Measurements from ENCODE around the gene RPL13A.
"Not testable (repeated sequence)": the region's sequence is repeated elsewhere in the genome, so short reads cannot be mapped to it uniquely, and the experiment has no call there.

Gene RPL13A

GRCh38 chr19:49442354-49442753 is 45.1 kb upstream of the RPL13A start:
- no peak for TF ChIP-seq SNAI2 (CRISPR knock-in tag; IDR thresholded peaks at IDR 0.05)
- TF ChIP-seq ZC3H10 (CRISPR knock-in tag; IDR thresholded peaks at IDR 0.05) = no peak
- TF ChIP-seq RARB (CRISPR knock-in tag; IDR thresholded peaks at IDR 0.05) = no peak
- no peak for TF ChIP-seq ZFP3 (CRISPR knock-in tag; IDR thresholded peaks at IDR 0.05)
- TF ChIP-seq BACH2 (CRISPR knock-in tag; IDR thresholded peaks at IDR 0.05; ENCODE audit: borderline replicate concordance) = no peak
- no peak for TF ChIP-seq ZNF70 (CRISPR knock-in tag; IDR thresholded peaks at IDR 0.05)
- no peak for TF ChIP-seq GLIS3 (CRISPR knock-in tag; IDR thresholded peaks at IDR 0.05)
- no peak for TF ChIP-seq POU6F1 (CRISPR knock-in tag; IDR thresholded peaks at IDR 0.05; ENCODE audit: borderline replicate concordance, low read depth)
- TF ChIP-seq PATZ1 (CRISPR knock-in tag; IDR thresholded peaks at IDR 0.05; ENCODE audit: borderline replicate concordance) = no peak
- no peak for TF ChIP-seq ZFP30 (CRISPR knock-in tag; IDR thresholded peaks at IDR 0.05)
- no peak for TF ChIP-seq PPARA (CRISPR knock-in tag; IDR thresholded peaks at IDR 0.05; ENCODE audit: borderline replicate concordance)

GRCh38 chr19:49442771-49443365 is 44.5 kb upstream of the RPL13A start:
- peak; percentile 81 for ATAC-seq
- TF ChIP-seq TCF4 (CRISPR knock-in tag; IDR thresholded peaks at IDR 0.05; ENCODE audit: borderline replicate concordance) (no peak), POU6F1 (CRISPR knock-in tag; IDR thresholded peaks at IDR 0.05; ENCODE audit: borderline replicate concordance, low read depth) (no peak), ZC3H10 (CRISPR knock-in tag; IDR thresholded peaks at IDR 0.05) (no peak), SNAI2 (CRISPR knock-in tag; IDR thresholded peaks at IDR 0.05) (no peak), BACH2 (CRISPR knock-in tag; IDR thresholded peaks at IDR 0.05; ENCODE audit: borderline replicate concordance) (no peak), ZNF8 (CRISPR knock-in tag; IDR thresholded peaks at IDR 0.05) (no peak)
- TF ChIP-seq, protein P1, sequence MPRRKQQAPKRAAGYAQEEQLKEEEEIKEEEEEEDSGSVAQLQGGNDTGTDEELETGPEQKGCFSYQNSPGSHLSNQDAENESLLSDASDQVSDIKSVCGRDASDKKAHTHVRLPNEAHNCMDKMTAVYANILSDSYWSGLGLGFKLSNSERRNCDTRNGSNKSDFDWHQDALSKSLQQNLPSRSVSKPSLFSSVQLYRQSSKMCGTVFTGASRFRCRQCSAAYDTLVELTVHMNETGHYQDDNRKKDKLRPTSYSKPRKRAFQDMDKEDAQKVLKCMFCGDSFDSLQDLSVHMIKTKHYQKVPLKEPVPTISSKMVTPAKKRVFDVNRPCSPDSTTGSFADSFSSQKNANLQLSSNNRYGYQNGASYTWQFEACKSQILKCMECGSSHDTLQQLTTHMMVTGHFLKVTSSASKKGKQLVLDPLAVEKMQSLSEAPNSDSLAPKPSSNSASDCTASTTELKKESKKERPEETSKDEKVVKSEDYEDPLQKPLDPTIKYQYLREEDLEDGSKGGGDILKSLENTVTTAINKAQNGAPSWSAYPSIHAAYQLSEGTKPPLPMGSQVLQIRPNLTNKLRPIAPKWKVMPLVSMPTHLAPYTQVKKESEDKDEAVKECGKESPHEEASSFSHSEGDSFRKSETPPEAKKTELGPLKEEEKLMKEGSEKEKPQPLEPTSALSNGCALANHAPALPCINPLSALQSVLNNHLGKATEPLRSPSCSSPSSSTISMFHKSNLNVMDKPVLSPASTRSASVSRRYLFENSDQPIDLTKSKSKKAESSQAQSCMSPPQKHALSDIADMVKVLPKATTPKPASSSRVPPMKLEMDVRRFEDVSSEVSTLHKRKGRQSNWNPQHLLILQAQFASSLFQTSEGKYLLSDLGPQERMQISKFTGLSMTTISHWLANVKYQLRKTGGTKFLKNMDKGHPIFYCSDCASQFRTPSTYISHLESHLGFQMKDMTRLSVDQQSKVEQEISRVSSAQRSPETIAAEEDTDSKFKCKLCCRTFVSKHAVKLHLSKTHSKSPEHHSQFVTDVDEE (CRISPR knock-in tag; IDR thresholded peaks at IDR 0.05) = no peak

More at GRCh38 chr19:49442354-49442753, 45.1 kb upstream of the RPL13A start:
- no peak for ATAC-seq

DNA sequence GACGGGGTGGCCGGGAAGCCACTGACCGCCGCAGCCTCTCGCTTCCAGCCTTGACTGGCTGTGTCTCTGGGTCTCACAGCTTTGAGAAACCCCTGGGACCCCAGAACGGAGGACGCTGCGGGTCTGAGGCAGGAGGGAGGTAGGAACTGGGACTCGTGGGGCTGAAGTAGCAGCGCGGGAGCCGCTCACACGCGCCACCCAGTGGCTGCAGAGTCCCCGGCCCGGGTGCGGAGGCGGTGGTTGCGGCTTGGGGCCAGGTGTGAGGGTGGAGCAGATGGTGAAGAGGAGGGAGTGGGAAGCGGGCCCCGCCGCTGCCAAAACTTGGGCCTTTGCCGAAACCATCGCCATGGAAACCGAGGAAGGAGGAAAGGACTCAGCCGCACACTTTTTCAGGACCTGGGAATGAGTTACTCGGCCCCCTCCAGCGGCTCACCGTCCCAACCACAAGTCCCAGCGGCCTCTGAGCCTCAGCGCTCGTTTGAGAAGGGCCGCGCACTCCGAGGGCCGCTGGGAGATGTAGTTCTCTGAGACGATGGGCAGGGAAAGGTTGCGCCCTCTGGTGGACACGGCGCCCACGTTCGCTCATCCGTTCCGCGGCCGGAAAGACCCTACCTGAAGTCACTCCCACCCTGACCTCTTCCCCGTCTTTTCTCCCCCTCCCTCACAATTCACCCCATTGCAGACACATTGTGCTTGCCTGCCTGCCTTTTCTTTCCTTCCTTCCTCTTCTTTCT is 43.9 kb upstream of the RPL13A start:
- peak; percentile 88 for ATAC-seq
- TF ChIP-seq GLIS3 (CRISPR knock-in tag; IDR thresholded peaks at IDR 0.05) (no peak), ZNF565 (CRISPR knock-in tag; conservative IDR thresholded peaks at IDR 0.05; ENCODE audit: low read depth) (0 out of 2 replicates have a peak, but pooled peaks have one; percentile 56)
- TF ChIP-seq, protein P1 (CRISPR knock-in tag; IDR thresholded peaks at IDR 0.05) = 0 out of 2 replicates have a peak, but pooled peaks have one; percentile 54

GRCh38 chr19:49444100-49444700 is 43.2 kb upstream of the RPL13A start:
- ATAC-seq = not testable (repeated sequence)

All from SK-N-SH treated with all-trans-retinoic acid at 6 μM for 48 hours (cell line).